BE2C (cell line): ENCODE results near the gene COL23A1.

Experiments
- DNase-seq: peaks from one replicate; pipeline ENCODE4 v3.0.0-alpha.2; 2020
- H3K27me3 ChIP-seq: fragments of 250-450 bp; sonication (Bioruptor Pico); 2 replicates; pipeline ENCODE4 v1.5.1; 2020; ENCODE audit warnings: mild to moderate bottlenecking
- H3K36me3 ChIP-seq: fragments of 250-450 bp; sonication (Bioruptor Pico); 2 replicates; pipeline ENCODE4 v1.5.1; 2020; ENCODE audit warnings: mild to moderate bottlenecking
- H3K4me1 ChIP-seq: fragments of 250-450 bp; sonication (Bioruptor Pico); 2 replicates; pipeline ENCODE4 v1.5.1; 2020
- H3K4me3 ChIP-seq: 2 replicates; pipeline ENCODE4 v1.5.1; 2011; ENCODE audit warnings: low read depth, low read length
- H3K9me3 ChIP-seq: fragments of 250-450 bp; sonication (Bioruptor Pico); 2 replicates; pipeline ENCODE4 v1.5.1; 2020
- CTCF ChIP-seq: IDR thresholded peaks from 2 replicates; pipeline ENCODE4 v1.5.1; 2012; ENCODE audit warnings: mild to moderate bottlenecking, low read depth, low read length

COL23A1 gene

GRCh38 chr5:178326374-178326715 is 263.8 kb downstream of the COL23A1 start:
- no peaks in the 10 kb centered on the region for H3K36me3 ChIP-seq
- H3K27me3 ChIP-seq: no peaks in the 10 kb centered on the region
- H3K4me1 ChIP-seq: no peaks in the 10 kb centered on the region; the same call in 1 of the 2 replicates
- no peak for DNase-seq
- no peak overlapping the region for H3K4me3 ChIP-seq
- no peak for TF ChIP-seq CTCF
- H3K9me3 ChIP-seq: no peaks in the 10 kb centered on the region

- H3K36me3 ChIP-seq: no peaks in the 10 kb centered on the region
- H3K9me3 ChIP-seq: no peaks in the 10 kb centered on the region
- H3K27me3 ChIP-seq: no peaks in the 10 kb centered on the region
- H3K4me3 ChIP-seq: no peak overlapping the region
- no peak for DNase-seq
- H3K4me1 ChIP-seq: no peaks in the 10 kb centered on the region; the same call in 1 of the 2 replicates
- no peak for TF ChIP-seq CTCF
Observed at GRCh38 chr5:178325679-178326373, 264.4 kb downstream of the COL23A1 start.

GRCh38 chr5:178325311-178325678 is 264.9 kb downstream of the COL23A1 start:
- no peaks in the 10 kb centered on the region for H3K36me3 ChIP-seq
- TF ChIP-seq CTCF: no peak
- no peaks in the 10 kb centered on the region for H3K4me1 ChIP-seq
- no peaks in the 10 kb centered on the region for H3K9me3 ChIP-seq
- no peaks in the 10 kb centered on the region for H3K27me3 ChIP-seq
- no peak for DNase-seq
- H3K4me3 ChIP-seq: no peak overlapping the region

GRCh38 chr5:178324481-178325310 is 265.5 kb downstream of the COL23A1 start:
- no peaks in the 10 kb centered on the region for H3K4me1 ChIP-seq
- no peak for DNase-seq
- H3K36me3 ChIP-seq: no peaks in the 10 kb centered on the region
- no peaks in the 10 kb centered on the region for H3K27me3 ChIP-seq
- no peaks in the 10 kb centered on the region for H3K9me3 ChIP-seq
- TF ChIP-seq CTCF: no peak
- H3K4me3 ChIP-seq: no peak overlapping the region

- Histone ChIP-seq H3K27me3 (no peaks in the 10 kb centered on the region), H3K4me1 (no peaks in the 10 kb centered on the region), H3K36me3 (no peaks in the 10 kb centered on the region), H3K9me3 (no peaks in the 10 kb centered on the region), H3K4me3 (no peak overlapping the region)
- DNase-seq: no peak
- no peak for TF ChIP-seq CTCF
Observed at GRCh38 chr5:178323961-178324360, 266.2 kb downstream of the COL23A1 start.

GRCh38 chr5:178323541-178323865 is 266.7 kb downstream of the COL23A1 start:
- Histone ChIP-seq H3K27me3 (no peaks in the 10 kb centered on the region), H3K4me1 (no peaks in the 10 kb centered on the region), H3K36me3 (no peaks in the 10 kb centered on the region), H3K4me3 (no peak overlapping the region), H3K9me3 (no peaks in the 10 kb centered on the region)
- no peak for TF ChIP-seq CTCF
- no peak for DNase-seq
